Cardiac septum (tissue), 1 donor: ENCODE measurements around the gene KRT72. TPM values are rescaled to one million over a fixed set of nuclear protein-coding genes. Genes with fewer than 3 reads are reported as not detected.

Experiments
- DNase-seq: peaks from one replicate; pipeline ENCODE4 v3.0.0-alpha.2; 2020; ENCODE audit warnings: low spot score
- intact Hi-C: fragments of 100-400 bp; cut with DNase I; formaldehyde crosslinking; loops from one replicate; pipeline ENCODE4 v1.14.0; 2022
- total RNA-seq: library from RNA; stranded (reverse); fragmentation: NEBNext Ultra II Directional; extraction: Animal tissue kit (Norgen Biotek cat#: 25700); gene quantifications from one replicate; pipeline ENCODE4 v1.2.1, GENCODE V29; 2021
- donor health status: DM: no; HTN: no; CAD: no.

The KRT72 gene
- total RNA-seq, 1 donor from 2014 or later: not detected

DNA sequence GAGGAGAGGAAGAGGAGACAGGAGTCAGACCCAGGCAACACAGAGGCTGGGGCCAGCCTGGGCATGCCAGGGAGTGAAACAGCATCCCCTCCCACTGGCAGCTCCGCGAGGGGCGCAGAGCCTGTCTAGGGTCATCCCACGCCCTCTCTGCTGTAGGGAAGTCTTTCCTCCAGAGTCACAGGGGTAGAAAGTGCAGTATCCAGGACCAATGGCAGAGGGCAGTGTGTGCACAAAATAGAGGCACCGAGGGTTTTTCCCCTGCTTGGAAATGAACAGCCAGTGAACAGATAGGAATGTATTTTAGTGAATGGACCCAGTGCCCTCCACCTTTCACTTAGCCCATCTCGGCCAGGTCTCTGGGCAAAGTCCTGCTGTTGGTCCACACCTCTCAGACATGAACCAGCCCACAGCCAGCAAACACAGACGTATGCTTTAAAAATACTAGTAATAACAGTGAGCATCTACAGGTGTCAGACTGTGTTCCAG, 18.2 kb downstream of the KRT72 start:
- intact Hi-C loops: loop anchor here (1.0 to 10.0 kb wide), 4 partner anchors 201 to 428 kb away; no protein-coding TSS in a partner anchor
- peak; percentile 82 for DNase-seq

DNA sequence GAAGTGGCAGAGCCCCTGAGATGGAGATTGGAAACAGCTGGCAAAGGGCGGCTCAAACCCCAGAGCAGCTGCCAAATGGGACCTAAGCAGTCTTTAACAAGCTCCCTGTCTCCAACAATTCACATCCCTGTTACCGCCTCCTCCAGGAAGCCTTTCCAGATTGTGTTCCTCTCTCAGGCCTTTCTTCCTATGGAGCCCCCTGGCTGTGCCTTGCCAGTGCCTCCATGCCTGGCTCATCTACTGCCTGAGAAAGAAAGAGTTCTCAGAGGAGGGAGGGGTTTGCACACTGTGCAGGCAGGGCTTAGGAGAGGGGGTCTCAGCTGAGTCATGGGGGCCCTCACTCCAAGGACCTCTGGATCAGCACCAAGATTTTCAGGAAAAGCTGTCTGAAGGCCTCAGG, 18.8 kb downstream of the KRT72 start:
- intact Hi-C loops: loop anchor here (5.0 to 10.0 kb wide), 3 partner anchors 200 to 428 kb away; no protein-coding TSS in a partner anchor

DNA sequence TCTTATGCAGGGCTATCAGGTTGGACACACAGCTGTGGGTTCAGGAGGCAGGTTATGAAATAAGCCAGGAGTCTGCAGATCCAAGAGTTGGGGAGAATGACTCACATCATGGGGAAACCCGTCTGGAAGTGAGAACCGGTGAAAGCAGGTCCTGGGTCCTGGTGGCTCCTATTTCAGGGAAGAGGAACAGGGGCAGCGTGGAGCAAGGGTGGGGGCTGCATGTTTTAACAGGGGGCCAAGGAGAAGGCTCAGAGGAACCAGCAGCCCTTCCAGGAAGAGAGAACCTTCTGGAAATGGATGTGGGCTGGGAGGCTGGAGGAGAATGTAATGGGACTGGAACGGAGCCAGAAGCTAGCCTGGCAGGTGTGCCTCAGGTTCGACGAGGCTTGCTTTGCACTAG, 19.8 kb downstream of the KRT72 start:
- DNase-seq: peak; percentile 59
- intact Hi-C loops: loop anchor here (5.0 to 10.0 kb wide), 3 partner anchors 199 to 427 kb away; no protein-coding TSS in a partner anchor

More for the DNA sequence above, 18.8 kb downstream of the KRT72 start:
- DNase-seq: peak; percentile 68

DNA sequence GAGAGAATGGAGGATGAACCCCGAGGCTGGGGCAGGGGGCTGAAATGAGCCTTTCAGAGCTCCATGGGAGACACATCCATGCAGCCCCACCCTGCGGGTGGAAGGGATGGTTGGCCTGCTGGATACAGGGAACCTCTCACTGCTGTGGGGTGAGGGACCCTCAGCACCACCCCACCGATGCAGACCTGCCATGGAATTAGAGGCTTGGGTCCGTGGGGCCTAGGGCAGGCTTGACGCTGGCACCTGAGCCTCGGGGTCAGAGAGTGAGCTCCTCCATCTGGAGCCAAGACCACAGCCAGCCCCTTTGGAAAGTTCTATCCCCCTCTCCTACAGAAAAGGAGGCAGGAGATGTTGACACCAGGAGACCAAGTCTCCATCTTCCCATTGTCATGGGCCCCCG, 20.2 kb downstream of the KRT72 start:
- DNase-seq: peak; percentile 50
- intact Hi-C loops: loop anchor here (5.0 to 10.0 kb wide), 3 partner anchors 199 to 426 kb away; no protein-coding TSS in a partner anchor

DNA sequence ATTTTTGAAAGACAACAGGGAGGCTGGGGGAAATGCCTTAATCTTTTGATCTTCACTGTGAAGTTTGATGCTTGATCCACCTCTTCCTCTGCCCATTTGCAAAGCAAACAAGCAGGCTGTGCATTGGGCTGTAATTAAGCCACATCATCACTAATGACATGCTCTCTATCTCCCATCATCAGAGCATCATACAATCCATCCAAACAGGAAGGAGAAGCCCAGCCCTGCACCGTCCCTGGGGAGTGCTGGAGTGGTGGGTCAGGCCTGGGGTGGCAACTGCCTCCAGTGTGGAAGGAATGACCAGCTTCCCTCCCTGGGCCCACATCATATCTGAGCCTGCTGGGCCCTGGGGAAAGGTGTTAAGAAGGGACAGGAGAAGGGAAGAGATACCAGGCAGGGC, 20.8 kb downstream of the KRT72 start:
- intact Hi-C loops: loop anchor here (5.0 to 10.0 kb wide), 3 partner anchors 198 to 426 kb away; no protein-coding TSS in a partner anchor
- DNase-seq: peak; percentile 39

DNA sequence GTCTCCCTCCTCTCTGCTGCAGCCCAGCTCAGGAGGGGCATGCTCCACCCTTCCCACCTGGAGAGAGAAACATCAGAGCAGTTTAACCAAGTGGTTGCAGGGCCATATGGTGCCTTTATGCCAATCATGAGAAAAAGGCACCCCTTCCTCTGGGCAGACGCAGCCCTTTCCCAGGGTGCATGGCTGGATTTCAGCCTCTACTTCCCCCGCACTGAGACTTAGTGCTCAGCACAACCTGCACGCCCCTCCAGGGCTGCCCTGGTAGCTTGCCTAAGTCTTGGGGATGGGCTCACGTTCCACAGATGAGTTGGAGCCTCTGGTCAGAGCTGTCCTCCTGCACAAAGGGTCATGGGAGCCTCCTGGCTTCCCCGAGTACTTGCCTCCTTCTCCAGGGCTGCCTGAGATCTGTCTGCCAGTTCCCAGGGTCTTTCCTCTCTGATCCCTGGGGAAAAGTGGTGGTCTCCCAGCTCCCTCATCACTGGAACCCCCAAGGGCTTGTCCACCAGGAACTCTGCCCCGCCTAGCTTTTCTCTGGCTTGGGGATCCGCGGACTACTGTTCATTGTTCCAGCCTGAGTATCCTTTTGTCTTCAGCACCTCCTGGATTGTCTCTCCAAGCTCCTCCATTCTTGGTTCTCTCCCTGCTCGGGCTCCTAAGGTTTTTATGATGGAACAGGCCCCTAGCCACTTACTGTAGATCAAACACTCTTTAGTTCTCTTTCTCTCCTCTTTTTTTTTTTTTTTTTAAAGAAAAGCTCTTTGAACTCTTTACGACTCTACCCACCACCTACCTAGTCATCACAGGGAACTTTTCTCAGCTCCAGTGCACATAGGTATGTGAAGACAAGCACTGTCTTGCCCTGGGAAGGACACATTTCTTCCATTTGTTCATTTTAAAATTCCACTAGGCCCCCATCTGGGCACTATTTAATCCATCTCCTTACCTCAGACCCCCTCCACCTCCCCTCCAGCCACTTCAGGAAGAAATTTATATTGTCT, 21.5 kb downstream of the KRT72 start:
- intact Hi-C loops: loop anchor here (5.0 to 10.0 kb wide), 3 partner anchors 197 to 425 kb away; no protein-coding TSS in a partner anchor
- DNase-seq: peak; percentile 31

DNA sequence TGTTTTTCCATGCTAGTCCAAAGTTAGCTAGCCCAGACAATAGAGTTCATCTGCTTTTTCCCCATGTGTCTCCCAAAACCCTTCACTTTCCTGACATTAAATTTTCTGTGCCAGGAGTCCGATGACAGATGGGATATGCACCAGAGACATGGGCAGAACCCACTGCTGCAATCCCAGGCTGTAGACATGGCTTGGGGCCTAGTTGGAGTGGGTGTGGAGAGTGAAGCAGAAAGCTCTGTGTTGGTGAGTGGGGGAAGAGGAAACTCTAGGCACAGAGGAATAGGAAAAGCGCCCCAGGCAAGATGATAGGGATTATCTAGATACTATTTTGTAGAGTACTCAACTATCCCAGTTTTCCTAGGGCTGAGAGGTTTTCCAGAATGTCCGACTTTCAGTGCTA, 22.8 kb downstream of the KRT72 start:
- DNase-seq: no peak
- intact Hi-C loops: no loop called here

DNA sequence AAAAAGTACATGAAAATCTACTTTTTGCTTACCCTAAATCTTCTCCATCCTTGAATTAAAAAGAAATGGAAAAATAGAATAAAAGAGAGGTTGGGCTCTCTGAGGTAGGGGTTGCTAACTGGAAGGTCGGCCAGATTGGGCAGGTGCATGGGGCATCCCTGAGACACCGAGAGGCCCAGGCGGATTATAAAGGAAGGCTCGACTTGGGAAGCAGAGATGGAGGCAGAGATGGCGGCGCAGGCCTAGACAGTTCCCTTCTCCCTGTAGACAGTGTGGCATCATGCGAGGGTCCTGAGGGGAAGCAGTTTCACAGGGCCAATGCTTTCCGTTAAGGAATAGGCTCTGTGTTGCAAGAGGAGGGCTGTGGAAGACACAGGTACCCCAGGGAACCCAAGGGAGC, 23.9 kb downstream of the KRT72 start:
- no peak for DNase-seq
- intact Hi-C loops: no loop called here

DNA sequence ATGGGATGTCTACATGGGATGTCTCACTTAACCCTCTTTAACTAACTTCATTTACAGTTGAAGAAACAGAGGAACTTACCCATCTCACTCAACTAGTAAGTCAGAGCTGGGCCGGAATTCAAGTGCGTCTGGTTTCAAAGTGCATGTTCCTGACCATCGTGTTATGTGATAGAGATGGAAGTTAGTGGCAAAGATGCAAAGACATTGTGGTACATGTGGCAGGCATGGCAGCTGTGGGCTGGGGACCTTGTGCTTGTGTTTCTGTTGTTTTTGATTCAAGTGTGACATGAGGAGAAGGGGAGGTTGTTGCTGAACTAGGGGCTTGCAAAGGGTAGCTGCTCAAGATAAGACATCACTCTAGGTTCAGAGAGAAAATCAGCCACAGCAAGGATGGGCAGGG, 25.3 kb downstream of the KRT72 start:
- DNase-seq: no peak
- intact Hi-C loops: no loop called here

DNA sequence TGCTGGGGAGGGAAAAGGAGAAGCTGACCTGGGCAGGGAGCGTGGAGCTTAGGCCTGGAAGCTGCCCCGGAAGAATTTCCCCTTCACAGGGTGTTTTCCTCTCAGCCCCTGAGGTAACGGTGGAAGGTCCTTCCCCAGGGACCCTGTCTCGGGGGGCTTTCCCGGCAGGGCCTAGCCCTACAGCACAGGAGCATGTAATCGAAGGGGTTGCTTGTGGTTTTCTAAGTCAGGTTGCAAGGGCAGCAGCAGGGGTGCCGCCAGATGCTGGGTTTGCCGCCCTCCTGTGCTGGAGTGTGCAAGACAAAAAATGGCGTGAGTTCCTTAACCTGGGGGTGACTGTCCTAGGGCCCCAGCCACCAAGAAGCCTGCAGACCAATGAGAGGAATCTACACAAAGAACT, 26.0 kb downstream of the KRT72 start:
- intact Hi-C loops: no loop called here
- DNase-seq: no peak

DNA sequence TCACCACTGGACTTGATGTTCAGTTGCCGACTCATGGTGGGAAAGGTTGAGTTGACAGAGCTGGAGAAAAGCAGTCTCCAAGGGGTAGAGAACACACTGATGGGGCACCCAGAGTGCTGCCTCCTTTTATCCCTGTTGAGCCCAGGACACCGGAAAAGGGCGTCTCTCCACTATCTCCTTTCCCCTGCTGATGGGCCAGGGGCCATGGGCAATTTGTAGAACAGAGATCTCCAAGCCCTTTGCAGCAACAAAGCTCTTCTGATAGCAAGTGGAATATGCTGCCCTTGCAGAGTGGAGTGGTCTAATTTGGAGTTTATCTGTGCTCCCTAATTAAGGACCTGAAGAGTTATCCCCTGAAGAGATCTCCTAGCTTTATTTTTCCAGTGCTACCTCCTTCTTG, 27.5 kb downstream of the KRT72 start, which contains the start of gene KRT74:
Gene KRT74 (minus strand): TSS at position 101 of the 400 bp plus-strand sequence. CDS start 66 bp downstream, at position 35.
- no peak for DNase-seq
- intact Hi-C loops: no loop called here

DNA sequence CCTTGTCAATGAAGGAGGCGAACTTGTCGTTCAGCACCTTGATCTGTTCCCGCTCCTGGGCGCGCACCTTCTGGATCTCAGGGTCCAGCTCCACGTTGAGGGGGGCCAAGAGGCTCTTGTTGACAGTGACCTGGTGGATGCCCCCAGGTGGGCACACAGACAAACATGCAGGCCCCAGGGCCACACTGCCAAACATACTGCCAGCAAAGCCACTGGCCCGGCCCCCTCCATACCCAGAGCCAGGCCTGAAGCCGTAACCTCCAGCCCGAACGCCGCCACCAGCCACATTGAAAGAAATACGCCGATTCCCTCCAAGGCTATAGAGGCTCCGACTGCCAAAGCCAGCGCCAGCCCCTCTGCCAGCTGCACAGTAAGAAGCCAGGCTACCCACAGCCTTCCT, 28.0 kb downstream of the KRT72 start:
- intact Hi-C loops: no loop called here
- DNase-seq: no peak

DNA sequence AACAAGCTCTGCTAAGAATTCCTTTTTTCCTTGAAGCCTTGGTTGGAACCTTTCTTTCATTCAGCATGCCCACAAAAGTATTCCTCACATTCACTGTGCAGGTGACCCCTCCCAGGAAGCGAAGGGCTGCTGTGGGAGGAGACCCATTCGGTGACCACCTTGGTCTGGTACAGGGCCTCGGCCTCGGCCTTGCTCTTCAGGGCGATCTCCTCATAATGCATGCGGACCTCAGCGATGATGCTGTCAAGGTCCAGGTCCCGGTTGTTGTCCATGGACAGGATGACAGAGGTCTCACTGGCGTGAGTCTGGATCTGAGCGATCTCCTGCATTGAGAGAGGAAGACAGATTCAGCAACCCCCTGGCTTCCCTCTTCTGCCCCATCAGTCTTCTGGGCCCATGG, 30.8 kb downstream of the KRT72 start:
- intact Hi-C loops: no loop called here
- no peak for DNase-seq

DNA sequence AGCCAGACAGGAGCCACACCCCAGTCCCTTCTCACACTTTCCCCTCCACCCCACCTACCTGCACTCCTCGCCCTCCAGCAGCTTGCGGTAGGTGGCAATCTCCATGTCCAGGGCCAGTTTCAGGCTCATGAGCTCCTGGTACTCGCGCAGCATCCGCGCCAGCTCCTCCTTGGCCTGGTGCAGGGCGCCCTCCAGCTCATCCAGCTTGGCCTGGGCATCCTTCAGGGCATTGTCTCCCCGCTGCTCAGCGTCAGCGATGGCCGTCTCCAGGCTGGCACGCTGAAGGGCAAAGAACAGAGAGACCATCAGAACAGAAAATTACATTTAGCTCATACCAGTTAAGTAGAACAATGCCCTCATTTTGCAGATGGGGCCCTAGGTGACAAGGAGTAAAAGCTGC, 33.2 kb downstream of the KRT72 start:
- intact Hi-C loops: no loop called here
- DNase-seq: no peak

DNA sequence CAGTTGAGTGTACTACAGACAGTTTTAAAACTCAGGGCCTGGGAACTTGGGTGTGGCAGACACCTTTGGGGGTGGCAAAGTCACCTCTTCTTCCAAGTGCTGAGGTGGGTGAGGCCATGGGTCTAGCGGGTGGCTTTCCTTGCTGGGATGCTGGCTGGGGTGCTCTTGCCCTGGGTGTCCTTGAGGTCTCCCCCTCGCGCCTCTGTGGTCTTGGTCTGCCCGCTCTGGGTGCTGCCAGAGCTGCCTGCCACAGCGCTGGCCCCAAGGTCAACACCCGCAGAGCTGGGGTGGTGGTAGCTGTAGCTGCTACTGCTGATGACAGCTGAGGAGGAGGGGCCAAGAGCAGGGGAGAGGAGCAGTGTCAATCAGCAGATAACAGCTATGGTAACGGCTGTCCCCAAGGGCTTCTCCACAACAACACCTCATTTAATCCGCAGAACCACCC, 34.4 kb downstream of the KRT72 start:
- intact Hi-C loops: no loop called here
- no peak for DNase-seq

DNA sequence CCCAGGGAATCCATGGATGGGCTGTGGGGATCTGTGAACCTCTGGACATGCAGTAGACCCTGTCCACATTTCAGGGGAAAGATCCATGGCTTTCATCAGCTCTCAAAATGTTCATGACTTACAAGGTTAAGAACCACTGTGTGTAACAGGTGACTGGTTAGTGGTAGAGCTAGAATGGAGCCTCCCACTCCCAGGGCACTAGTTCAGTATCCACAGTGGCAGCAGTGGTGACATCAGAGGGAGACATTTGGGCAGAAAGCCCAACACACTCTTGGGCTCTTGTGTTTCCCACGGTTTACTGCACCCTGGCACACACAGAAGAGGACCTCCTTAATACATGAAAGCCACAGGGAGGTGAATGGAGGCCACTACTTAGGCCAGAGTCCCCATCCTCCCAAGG, 36.7 kb downstream of the KRT72 start:
- intact Hi-C loops: no loop called here

DNA sequence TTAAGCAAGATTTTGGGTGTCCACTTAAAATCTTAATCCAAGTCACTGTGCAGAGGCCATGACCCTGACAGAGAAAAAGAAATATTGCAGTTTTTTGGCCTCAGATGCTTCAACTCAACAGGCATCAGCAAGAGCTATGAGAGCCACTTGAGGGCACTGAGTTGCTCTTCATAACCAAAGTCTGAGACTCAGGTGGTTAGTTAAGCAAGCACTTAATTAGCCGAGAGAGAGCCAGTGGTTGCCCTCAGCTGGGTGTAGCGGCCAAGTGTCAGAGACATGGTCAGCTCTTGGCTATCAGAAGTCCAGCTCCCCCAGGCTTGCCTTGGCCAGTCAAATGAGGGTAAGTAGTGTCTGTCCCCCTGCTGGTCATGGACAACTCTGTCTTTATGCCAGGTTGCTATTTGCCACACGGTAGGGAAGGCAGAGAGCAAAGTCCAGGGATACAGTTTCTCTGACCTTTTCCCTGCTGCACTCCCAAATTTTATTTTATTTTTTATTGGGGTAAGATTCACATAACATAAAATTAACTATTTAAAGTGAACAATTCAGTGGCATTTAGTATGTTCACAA, 39.3 kb downstream of the KRT72 start:
- intact Hi-C loops: no loop called here
- DNase-seq: no peak

More for the DNA sequence above, 36.7 kb downstream of the KRT72 start:
- no peak for DNase-seq

DNA sequence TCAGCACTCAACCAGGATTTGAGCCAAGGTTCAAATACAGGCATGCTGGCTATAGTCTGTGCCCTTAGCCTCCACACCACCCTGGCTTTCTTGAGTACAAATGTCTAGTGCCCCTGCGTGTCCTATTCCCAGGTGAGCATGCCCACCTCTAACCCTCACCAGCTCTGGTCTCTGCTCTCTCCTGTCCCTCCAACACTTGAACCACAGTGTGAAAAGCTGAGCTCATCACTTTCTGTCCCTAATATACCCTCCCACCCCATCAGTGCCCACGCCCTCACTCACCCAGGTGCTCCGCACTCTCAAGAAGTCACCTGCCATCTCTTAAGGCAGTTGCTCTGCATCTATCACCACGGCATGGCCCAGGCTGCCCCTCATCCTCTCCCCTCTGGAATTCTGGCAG, 41.3 kb downstream of the KRT72 start:
- intact Hi-C loops: no loop called here
- no peak for DNase-seq

DNA sequence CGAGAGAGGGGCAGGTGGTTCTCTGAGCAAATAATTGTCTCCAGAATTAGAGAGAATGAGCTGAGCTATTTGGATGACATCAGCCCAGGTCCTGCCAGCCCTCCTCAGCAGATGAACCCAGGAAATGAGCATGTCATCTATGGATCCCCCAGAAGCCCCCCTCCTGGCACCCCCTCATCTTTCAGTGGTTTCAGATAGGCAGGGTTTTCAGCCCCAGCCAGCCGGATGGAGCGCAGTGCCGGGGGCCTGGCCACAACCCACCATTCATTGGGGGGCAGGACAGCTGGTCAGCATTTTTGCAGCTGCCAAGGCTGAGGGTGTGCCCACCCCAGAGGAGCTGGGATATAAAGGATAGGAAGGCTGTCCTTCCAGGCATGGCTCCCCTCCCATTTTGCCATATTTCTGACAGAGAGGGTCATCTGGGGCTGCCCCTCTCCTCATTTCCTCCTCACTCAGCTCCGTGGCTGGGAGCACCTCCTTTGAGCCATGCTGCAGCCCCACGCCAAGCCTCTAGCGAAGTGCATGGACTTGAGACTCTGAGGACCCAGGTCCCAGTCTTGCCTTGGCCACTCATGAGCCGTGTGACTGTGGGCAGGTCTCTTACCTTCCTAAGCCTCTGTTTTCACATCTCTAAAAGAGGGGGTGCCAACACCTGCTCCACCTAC, 42.4 kb downstream of the KRT72 start:
- DNase-seq: no peak
- intact Hi-C loops: no loop called here

DNA sequence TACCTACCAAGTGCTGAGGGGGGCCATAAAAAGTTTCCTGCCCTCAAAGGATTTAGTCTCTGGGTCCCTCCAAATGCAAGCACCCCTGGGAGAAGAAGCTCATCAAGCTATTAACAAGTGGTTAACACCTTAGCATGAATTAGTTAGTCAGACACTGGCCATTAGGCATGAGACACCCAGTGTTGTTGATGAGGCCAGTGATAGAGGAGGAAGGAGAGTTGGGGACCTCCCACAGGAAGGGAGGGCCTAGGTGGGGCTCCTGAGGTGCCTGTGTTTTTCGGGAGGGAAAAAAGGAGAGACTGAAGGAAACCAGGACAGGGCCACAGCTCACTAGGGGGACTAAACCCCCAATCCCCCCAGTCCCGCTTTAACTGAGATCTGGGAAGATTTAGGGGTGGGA, 43.8 kb downstream of the KRT72 start:
- no peak for DNase-seq
- intact Hi-C loops: no loop called here
